GM19351 (cell line): Measurements from ENCODE around the gene BFSP1.

Experiments used
- ATAC-seq: cut with Tn5 transposase; IDR thresholded peaks from one replicate; pipeline ENCODE4 v1.9.1; 2021; ENCODE audit warnings: mild to moderate bottlenecking, moderate library complexity; ENCODE audit not compliant: unreplicated experiment

Gene BFSP1

DNA sequence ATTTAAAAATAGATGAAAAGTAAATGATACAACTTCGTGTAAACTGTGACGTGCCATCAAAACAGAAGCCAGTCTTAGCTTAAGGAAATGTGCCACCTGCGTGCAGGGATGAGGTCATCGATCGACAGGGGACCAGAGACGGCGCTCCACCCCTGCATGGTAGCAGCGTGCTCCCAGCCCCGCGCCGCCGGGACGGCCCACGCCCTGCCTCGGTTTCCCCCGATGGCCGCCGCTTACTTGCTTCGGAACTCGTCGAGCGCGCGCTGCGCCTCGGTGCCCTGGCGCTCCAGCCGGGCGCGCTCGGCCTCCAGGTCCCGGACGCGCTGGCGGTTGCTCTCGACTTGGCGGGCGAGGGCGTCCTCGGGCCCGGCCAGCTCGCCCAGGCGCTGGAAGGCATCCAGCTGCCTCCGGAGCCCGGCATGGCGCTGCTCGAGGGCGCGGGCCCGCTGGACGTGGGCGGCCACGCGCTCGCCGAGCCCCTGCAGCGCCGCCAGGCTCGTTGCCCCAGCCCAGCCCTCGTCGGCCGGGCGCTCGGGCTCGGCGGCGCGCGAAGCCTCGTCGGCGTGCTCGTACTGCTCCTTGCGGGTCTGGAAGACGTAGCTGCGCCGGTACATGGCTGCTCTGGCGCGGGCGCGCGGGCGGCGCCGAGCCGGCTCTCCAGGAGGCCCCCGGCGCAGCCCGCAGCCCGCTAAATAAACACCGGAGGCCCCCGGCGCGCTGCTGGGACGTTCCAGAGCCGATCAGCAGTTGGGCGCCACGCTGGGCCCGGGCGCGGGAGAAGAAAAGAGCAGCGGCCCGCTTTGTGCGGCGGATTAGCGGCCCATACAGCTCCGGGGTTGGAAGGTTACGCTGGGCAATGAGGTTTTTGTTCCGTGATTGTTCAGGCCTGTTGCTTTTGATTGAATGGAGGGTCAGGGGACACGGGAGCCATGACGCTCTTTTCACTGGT is at the start of gene BFSP1:
Gene BFSP1 (minus strand): TSS at position 664 of the 949 bp plus-strand sequence. CDS start 50 bp downstream, at position 614.
- peak; percentile 60 for ATAC-seq

DNA sequence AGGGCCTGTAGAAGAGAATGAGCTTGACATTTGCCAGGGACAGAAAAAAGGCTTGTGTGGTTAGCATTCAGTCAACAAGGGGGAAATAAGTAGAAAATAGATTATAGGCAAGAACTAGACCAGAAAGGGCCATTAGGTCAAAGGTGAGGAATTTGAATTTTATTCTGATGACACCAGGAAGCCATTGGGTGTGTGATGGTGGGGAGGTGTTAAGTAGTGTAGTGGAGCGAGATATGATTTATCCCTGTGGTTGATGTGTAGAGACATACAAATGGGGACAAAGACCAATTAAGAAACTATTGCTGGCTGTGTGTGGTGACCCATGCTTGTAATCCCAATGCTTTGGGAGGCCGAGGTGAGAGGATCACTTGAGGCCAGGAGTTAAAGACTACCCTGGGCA is 49.7 kb upstream of the BFSP1 start:
- ATAC-seq: no peak

DNA sequence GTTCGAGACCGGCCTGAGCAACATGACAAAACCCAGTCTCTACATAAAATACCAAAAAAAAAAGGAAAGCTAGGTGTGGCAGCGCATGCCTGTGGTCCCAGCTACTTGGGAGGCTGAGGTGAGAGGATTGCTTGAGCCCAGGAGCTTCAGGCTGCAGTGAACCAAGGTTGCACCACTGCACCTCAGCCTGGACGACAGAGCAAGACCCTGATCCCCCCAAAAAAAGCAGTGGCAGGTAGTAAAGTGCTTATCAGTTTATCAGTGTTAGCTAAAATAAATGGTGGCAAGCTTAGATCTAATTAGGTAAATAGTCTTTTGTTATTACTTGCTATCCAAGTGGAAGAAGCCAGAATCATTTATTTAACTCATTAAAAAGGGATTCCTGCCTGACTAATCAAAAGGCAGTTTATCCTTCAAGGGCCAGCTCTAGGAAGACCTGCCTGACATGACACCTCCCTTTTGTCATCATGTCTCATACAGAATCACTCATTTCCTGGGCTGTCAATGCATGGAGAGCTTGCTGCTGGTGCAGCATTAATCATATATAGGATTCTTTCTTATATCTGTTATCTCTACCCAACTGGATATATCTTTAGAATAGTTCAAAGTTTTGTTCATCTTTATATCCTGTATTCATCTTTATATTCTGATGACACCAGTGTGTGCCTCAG is 48.3 kb upstream of the BFSP1 start:
- ATAC-seq: no peak

DNA sequence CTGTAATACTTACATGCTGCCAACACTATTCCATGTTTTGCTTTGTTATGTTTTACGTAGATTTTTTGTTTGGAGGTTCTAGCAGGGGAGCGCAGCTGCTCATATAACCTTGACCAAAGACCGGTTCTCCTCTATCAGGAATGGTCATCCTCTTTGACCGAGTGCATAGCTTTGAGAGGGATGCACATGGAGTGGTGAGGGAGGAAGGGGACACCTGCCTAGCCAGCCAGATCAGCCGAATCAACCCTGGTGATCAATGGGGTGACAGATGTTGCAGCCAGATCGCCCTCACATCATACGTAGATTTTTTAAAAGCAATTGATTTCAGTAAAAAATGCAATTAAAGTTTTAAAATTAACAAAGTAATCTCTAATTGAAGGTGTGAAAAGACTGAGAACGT is 45.0 kb upstream of the BFSP1 start:
- no peak for ATAC-seq

DNA sequence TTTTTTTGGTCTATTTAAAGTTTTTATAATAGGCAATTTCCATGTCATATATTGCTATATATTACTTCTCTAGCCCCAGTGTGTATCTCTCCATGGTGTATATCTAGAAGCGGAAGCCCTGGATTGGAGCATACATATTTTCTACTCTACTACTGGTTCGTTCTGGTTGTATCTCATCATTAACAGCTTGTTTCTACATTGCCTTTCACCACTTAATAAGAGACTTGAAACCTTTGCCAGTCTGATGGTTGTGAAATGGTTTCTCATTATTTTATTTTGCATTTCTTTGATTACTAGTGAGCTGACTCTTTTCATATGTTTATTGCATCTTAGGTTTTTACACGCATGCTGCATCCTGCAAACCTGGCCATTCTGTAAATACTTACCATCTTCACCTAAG is 42.3 kb upstream of the BFSP1 start:
- ATAC-seq: no peak

DNA sequence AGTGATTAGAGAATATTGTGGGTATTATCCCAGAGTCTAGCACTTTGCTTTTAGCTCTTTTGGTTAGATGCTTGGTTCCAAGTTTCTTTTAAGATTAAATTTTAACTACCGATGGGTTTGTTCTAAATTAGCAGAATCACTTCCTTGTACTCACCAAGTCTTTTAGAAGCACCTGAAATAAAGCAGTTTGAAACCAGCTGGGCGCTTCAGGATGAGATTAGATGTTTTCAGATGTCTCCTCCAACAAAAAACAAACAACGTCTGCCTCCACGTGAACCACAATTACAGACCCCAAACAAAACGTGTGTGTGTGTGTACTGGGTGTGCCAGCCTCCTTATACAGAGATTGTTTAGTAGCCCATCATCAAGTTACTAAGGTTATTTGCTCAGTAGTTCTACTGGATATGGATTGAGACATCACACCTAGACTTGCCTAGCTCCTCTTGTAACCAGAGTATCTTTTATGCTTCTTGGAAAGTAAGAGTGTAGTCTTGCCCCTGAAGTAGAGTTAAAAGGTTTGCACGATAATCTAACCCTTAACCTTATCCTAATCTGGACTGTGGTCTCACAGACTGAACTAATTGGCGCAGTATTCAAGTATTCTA is 41.0 kb upstream of the BFSP1 start:
- ATAC-seq: no peak

DNA sequence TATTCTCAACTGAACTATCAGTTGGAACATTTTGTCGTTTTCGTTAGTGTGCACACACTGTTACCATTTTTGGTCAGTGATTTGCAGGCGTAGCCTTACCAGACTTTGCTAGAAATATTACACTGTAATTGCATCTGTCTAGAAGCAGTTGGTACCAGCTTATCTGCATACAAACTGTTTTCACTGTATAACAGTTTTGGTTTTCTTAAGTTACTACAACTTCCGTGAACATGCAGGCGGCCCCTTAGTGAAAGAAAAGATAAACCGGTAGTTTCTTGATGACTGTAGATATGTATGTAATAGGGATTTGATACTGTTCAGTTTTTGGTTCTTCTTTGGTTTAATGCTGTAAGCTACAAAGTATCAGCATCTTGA is 40.0 kb upstream of the BFSP1 start:
- peak; percentile 46 for ATAC-seq

DNA sequence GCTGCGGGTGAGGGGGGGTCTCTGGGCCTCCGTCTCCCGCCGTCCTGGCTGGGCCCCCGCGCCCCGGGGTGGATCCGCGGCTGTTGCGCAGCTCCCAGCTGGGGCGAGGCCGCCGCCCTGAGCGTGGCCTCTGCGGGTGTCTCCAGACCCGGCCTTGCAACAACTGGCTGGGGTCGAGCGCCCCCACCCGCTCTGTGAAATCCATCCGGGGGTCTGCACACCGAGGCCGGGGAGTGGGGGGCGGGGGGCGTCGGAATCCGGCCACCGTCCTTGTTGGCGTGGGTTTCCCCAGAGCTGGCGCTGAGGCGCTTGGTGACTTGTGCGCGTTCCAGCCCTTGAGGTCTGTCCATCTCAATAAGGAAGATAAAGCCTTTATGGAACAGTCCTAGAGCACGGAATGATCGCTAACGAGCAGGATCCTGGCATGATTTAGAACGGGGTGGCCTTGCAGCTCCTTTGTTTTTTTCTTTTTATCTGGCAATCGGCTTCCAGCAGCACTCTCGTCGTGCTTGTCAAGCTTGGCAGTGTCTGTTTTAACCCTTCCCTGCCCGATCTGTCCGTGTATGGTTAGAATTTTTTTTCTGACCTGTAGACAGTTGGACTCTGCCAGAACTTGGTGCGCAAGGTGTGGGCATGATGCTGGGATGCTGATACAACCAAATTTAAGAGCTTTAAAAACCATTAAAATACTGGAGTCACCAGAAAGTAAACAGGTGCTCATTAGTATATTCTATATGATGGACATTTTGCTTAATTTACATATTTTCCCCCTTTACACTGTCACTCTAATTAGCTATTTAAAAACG is 39.4 kb upstream of the BFSP1 start:
- ATAC-seq: peak; percentile 27

DNA sequence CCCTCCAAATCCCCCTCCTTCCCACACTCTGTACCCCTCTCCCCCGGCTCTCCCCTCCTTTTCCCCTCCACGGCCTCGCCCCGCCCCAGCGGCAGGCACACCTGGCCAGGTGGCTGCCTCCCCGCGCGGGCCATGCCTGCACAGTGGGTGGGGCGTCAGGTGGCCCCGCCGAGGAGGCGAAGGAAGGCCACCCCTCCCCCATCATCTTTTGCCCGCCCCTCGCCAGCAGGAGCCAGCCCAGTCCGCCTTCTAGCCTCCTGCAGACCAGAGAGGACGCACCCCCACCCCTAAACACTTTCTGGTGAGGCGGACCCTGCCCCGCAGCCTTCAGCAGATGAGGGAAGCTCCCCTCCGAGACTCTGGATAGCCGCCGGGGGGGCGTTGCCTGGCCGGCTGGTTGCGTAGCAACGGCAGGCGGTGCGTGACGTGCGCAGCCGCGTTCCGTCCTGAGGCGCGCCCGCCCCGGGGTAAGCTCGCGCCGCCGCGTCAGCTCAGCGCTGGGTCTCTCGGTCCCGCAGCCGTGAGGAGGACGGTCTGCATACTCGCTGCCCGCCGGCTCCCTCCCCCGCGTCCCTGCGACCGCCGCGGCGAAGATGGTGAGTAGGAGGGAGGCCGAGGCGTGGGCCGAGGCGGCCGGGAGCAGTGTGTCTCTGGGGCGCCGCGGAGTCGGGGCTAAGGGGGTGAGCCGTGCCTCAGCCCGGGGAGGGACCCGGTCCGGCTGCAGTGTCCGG is 38.6 kb upstream of the BFSP1 start, which contains the start of gene DSTN:
Gene DSTN (plus strand): TSS at position 460 of the 731 bp plus-strand sequence. CDS start 134 bp downstream, at position 594.
- ATAC-seq: peak; percentile 85

DNA sequence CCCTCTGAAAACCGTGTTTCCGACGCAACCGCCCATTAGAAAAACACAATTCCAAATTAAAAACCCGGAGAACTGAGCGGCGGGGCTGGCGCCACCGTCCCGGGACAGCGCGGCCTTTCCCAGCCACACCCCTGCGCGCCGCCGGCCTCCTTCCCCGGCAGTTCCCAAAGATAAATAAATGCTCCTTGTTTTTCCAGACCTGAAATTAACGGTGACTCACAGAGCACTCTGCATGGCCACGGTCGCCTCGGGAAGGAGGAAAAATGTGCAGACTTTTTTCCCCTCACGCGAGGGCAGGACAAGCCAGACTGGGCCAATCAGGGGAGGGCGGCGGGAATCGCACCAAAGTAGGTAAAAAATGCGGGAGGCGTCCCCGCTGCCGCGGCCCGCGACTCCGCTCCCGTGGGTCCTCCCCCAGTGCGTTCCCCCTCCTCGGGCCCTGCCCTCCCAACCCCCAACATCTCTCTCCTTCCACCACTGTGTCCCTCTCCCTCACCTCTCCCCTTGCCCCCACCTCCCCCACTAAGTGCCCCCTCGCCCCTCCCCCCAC is 37.9 kb upstream of the BFSP1 start:
- no peak for ATAC-seq

DNA sequence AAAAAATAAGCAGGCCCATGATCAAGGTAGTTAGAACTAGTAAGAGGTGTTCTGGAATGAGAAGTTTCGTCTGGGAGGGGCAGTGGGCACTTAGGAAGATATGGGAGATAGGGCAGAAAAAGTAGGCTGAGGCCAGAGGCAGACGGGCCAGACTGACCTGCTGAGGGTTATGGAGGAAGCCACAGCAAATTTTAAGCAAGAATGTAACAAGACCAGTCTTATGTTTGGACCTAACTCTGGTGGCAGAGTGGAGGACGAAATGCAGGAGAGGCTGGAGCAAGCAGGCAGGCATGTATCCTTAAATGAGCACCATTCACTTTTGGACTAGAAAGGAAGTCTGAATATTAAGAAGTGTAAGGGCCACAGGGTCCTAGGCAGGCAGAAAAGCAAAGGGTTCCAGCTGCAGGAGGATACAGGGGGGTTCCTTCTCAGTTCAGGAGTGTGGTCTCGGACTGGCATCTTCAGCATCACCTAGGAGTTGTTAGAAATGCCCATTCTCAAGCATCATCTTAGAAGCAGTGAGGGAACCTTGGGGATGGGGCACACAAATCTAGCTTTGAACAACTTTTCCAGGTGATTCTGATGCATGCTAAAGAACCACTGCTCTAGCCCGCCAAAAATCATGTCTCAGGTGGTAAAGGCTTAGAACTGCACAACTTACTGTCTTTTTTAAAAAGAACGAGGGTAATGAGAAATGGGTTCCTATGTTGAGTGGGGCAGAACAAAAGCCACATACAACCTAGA is 37.0 kb upstream of the BFSP1 start:
- ATAC-seq: no peak

DNA sequence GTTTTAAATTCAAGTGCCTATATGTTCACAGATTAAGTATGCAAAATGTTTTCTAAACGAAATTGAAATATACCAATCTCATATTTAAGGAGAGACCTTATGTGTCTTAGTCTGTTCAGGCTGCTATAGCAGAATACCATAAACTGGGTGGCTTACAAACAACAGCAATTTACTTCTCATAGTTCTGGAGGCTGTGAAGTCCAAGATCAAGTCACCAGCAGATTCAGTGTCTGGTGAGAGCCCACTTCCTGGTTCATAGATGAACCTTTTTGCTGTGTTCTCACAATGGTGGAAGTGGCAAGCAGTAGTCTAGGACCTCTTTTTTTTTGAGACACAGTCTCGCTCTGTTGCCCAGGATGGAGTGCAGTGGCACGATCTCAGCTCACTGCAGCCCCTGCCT is 35.2 kb upstream of the BFSP1 start:
- ATAC-seq: no peak

DNA sequence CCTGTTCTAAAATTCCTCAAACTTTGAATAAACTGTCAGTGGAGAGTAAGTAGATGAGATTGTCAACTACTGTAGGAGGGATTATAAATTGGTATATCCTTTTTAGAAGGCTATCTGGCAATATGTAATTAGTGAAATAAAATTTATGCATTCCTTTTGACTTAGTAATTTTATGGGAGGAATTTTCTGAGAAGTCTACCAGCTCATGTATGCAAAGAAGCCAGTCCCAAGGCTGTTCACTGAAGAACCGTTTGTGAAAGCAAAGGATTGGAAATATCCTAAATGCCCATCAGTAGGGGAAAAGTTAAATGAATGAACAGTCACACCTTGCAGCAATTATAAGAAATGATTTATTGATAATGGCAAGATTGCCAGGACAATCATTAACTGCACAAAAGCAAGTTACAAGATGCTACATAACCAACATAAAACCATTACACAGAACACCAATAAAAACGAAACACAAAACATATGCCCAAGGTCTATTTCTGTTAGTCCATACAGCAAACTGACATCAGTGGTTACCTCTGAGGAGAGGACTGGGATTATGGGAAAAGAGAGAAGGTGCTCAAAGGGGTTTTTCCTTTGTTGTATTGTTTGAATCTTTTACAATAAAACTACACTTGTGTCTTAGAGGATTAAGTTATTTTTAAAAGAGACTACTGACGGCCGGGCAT is 34.1 kb upstream of the BFSP1 start:
- ATAC-seq: no peak

DNA sequence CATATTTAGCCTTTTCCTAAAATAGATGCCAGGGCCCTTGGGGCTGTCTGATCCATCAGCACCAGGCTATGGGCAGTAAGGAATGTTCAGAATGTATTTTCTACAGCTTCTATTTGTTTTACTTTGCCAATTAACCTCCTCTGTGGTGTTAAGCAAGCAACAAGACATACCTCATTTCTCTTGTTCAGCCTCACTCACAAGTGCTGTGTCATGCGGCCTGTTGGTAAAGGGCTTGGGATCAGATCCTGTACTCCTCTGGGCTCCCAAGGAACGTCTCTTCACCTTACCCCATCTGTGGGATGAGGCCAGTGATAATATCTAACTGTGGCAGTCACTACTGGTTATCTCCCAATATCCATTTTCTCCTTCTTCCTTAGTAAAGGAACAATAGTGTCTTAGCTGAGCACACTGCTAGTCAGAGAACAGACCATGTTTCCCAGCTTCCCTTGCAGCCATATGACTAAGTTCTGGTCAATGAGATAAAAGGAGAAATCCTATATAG is 31.7 kb upstream of the BFSP1 start:
- ATAC-seq: no peak

DNA sequence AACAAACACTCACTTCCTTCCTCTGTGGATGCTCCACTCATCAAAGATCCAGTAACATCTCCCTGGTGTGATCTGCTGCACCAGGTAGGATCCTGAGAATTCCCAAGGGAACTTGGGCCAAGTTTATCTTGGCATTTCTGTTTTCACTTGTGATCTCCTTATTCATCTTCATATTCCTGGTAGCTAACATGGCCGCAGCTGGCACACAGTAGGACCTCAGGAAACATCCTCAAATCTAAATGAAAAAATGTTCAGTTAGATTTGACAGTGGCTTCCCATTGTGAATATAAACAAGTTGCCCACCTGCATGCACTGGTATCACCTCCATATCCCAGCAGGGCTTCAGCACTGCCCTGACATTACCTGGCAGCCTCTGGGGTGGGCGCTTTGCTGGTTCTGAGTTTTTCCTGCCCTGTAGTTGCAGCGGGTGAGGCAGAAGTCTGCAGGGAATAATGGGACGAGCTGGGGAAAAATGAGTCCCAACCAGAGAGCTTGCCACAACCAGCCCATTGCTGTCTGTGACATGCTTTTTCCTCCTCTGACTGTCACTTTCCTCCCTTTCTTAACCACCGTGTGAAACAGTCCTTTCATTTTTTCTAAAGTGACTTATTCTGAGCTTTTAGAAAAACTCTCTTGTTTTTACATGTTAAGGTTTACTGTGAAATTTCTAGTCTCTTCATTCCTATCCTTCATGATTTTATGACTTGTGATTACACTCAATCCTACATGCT is 29.3 kb upstream of the BFSP1 start:
- no peak for ATAC-seq

DNA sequence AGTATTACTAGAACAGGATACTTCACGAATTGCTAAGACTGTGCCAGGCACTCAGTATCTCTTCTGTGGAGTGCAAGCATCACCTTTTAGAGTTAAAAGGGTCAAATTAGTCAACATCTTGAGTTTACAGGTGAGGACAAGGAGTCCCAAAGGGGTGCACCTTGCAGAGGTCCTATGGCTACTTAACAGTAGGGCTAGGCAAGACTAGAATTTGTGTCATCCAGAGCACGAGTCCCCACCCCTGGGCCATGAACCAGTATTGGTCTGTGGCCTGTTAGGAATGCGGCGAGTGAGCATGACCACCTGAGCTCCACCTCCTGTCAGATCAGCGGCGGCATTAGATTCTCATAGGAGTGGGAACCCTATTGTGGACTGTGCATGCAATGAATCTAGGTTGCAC is 28.2 kb upstream of the BFSP1 start:
- ATAC-seq: no peak

DNA sequence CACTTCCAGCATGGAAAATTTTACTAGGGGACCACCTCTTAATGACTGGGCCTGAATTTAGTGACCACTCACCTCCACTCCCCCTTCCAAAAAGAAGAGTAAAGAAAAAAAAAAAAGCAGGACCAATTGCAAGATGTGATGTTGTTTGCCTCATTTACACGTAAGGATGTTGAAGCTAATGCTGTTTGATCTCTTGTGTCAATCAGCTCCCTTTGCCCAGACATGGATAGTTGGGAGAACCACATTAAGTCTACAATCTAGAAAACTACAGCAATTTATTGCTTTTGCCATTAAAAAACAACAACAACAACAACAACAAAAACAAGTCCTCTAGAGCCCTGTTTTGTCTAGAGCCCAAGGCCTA is 27.7 kb upstream of the BFSP1 start:
- no peak for ATAC-seq
